ENCODE results near the gene SAMD3.

DNA sequence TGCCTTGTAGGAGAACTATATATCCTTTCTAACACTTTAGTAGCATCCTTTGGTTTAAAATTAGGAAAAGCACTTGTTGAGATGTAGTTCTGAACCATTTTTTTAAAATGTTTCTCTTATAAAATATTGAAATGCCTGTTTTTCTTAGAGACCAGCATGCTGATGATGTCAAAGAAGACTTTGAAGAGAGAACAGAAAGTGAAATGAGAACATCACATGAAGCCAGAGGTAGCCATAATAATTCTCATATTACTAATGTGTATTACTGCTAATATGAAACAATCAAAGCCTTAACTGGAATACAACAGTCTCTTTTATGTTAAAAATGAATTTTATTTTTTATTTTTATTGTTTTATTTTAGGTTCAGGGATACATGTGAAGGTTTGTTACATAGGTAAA is 102.0 kb downstream of the SAMD3 start:
- TF ChIP-seq, protein P1, sequence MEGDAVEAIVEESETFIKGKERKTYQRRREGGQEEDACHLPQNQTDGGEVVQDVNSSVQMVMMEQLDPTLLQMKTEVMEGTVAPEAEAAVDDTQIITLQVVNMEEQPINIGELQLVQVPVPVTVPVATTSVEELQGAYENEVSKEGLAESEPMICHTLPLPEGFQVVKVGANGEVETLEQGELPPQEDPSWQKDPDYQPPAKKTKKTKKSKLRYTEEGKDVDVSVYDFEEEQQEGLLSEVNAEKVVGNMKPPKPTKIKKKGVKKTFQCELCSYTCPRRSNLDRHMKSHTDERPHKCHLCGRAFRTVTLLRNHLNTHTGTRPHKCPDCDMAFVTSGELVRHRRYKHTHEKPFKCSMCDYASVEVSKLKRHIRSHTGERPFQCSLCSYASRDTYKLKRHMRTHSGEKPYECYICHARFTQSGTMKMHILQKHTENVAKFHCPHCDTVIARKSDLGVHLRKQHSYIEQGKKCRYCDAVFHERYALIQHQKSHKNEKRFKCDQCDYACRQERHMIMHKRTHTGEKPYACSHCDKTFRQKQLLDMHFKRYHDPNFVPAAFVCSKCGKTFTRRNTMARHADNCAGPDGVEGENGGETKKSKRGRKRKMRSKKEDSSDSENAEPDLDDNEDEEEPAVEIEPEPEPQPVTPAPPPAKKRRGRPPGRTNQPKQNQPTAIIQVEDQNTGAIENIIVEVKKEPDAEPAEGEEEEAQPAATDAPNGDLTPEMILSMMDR (conservative IDR thresholded peaks at IDR 0.05), result no peak
- no peak for TF ChIP-seq EZH2 (IDR thresholded peaks at IDR 0.05; ENCODE audit: low read depth)
